ENCODE measurements around the gene MMP24OS.

Gene MMP24OS

DNA sequence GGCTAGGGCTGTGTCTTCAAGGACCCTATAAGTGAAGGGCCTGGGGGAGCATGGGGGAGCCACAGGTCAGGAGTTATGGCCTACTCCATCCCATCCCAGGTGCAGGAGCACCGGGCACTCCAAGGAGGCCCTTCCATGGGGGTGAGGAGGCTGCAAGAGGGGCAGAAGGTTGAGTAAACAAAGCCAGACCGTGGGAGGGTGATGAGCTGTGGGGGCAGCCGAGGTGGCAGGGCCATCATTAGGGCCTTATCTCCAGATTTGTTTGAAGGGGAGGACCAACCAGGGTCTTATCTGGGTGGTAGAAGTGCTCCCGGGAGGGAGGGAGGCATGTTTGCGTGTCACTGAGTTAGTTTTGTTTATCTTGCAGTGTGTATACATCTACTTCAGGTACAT is 16.4 kb upstream of the MMP24OS start:
- no peak for DNase-seq (ENCODE audit: extremely low read depth, low read depth)
- TF ChIP-seq, protein P1, sequence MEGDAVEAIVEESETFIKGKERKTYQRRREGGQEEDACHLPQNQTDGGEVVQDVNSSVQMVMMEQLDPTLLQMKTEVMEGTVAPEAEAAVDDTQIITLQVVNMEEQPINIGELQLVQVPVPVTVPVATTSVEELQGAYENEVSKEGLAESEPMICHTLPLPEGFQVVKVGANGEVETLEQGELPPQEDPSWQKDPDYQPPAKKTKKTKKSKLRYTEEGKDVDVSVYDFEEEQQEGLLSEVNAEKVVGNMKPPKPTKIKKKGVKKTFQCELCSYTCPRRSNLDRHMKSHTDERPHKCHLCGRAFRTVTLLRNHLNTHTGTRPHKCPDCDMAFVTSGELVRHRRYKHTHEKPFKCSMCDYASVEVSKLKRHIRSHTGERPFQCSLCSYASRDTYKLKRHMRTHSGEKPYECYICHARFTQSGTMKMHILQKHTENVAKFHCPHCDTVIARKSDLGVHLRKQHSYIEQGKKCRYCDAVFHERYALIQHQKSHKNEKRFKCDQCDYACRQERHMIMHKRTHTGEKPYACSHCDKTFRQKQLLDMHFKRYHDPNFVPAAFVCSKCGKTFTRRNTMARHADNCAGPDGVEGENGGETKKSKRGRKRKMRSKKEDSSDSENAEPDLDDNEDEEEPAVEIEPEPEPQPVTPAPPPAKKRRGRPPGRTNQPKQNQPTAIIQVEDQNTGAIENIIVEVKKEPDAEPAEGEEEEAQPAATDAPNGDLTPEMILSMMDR (IDR thresholded peaks at IDR 0.05; ENCODE audit: low read depth, low read length), result no peak

DNA sequence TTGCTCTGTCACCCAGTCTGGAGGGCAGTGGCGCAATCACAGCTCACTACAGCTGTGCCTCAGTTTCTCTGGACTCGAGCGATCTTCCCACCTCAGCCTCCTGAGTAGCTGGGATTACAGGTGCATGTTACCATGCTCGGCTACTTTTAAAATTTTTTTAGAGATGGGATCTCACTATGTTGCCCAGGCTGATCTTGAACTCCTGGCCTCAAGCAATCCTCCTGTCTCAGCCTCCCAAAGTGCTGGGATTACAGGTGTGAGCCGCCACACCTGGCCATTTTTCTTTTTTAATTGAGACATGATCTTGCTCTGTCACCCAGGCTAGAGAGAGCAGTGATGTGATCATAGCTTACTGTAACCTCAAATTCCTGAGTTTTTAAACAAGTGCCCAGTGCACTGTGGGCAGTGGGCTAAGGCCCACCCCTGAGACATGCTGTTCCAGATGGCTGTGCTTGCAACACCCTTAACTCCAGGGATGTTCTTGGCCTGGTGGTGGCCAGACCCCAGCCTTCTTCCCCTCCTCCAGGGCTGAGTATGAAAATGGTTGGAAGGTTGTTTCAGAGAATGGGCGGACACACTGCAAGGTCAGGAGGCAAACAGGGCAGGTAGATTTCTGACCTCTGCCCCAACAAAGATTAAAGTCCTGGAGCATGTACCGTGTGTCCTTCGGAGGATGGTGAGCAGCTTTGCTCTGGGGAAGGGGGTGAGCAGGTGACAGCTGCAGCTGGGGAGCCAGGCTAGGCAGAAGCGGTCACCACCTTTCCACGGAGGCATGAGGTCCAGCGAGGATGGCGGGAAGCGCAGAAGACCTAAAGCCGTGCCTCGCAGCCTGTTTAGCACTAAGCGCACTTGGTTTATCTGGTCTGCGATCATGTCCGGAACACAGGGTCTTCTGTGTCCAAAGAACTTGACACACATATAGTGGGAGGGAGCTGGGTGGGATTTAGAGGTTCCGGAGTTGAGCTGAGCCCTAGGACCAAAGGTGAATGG is 15.7 kb upstream of the MMP24OS start:
- no peak for DNase-seq (ENCODE audit: extremely low read depth, low read depth)
- TF ChIP-seq, protein P1 (IDR thresholded peaks at IDR 0.05; ENCODE audit: low read depth, low read length), result no peak

DNA sequence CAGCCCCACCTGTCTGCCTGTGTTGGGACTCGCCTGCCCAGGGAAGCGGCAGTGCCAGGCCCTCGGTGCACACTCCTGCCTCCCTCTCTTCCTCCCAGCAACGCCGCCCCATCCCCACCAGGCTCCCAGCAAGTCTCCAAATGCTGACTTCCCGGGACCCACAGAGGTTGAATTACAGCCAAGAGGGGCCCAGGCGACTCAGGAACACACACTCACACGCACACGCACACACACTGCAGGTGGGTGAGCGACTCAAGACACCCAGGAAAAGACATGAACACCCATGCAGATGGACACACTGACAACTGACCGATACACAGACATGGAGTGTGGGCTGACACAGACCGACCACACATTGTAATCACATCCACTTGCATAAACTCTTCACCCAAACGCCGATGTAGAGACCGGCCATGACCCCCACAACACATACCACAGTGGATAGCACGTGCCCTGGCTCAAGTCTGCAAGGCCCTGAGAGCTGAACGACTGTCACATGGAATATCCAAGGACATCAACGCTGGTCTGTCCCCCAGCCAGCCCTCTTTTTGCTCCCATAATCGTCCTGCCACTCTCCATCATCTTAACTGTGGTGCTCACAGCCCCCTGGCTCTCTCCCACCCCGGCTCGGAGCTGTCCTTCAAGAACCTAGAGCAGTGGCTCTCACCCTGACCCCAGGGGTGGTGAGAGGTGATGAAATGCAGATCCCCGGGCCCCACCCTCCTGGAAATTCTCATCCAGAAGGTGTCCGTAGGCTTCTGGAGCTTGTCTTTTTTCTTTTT is 14.8 kb upstream of the MMP24OS start:
- DNase-seq (ENCODE audit: extremely low read depth, low read depth), result no peak
- TF ChIP-seq, protein P1 (IDR thresholded peaks at IDR 0.05; ENCODE audit: low read depth, low read length), result no peak

DNA sequence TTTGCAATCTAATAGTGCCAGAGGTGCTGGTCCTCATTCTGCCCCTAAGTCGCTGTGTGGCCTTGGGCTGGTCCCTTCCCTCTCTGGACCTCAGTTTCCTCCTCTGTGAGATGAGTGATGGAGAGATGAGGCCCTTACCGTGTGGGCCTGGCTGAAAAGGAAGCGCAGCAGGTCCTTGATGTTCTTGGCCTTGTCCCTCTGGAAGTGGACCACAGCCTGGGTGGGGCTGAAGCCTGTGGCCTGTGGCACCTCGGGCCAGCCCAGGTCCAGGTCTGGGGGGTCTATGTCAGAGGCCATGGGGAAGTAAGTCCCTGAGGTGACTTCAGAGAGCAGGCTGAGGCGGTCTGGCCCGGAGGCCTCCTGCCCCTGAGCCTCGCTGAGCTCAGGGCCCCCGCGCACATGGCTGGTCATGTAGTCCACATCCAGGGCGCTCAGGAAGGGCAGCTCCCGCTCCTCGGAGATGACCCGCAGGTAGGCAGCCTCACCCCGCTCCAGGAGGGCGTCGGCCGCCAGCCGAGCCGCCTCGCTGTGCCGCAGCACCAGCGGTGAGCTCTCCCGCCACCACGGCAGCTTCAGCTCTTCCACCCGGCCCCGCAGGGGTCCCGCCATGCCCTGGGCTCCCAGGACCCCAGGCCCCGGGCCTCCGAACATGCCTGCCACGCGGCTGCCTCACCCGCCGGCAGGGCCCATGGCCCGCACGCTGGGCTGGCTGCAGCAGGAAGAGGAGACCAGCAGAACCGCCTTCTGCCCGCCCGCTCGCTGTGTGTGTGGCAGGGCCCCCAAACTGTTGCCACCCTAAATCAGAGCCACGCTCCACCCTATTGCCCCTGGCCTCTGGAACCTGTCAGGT is 14.0 kb upstream of the MMP24OS start, which contains the start of gene FAM83C:
Gene FAM83C, minus strand, starts transcription at position 772 of the 850 bp plus-strand sequence. Its CDS starts 121 bp downstream, at position 651.
- TF ChIP-seq, protein P1 (IDR thresholded peaks at IDR 0.05; ENCODE audit: low read depth, low read length), result no peak
- no peak for DNase-seq (ENCODE audit: extremely low read depth, low read depth)

DNA sequence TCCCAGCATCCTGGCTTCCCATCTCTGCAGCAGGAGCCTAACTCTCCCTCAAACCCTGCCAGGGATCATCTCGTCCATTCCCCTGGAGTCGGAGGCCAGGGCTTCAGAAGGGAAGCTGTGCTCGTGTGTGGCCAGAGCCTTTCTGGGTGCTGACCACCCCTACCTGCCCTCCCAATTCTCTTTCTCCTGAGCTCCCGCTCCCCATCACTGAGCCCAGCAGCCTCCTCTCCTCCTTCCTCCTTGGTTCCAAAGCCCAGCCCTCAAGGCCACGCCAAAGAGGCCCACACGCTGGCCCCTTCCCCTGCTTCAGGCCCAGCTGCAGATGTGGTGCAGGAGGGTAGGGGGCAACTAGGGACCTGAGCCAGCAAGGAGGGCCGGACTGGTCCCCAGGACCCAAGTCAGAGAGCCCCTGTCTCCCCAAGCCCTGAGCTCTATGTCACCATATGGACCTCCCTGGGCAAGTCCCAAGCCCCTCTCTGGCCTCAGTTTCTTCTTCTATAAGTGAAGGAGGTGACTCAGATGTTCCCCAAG is 13.0 kb upstream of the MMP24OS start:
- TF ChIP-seq, protein P1 (IDR thresholded peaks at IDR 0.05; ENCODE audit: low read depth, low read length), result no peak
- no peak for DNase-seq (ENCODE audit: extremely low read depth, low read depth)

DNA sequence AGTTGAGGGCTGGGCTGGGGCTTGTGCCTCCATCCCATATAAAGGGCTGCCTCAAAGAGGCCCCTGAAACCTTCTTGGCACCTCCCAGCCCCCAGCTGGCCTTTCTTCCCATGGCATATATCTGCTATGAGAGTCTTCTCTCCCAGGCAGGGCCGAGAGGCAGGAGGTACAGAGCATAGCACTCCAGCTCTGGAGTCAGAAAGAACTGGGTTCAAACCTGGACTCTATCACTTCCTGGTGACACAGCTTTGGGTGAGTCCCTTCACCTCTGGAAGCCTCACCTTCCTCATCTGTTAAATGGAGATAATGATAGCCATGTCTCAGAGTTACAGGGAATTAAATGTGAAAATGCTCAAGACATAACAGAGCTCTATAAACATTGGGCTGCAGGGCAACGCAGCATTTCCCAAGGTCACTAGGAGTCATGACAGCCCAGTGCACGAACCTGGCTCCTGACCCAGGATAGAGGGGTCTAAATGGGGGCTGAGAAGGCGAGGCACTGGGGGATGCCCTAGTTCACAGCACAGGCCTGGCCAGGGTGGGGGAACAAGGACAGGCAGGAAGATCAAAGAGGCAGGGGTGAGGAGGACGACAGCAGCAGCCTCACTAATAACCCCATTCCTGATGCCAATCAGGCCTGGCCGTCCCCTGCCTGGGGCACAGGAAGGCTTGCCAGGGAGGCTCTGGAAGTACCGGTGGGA is 12.4 kb upstream of the MMP24OS start:
- no peak for DNase-seq (ENCODE audit: extremely low read depth, low read depth)
- TF ChIP-seq, protein P1 (IDR thresholded peaks at IDR 0.05; ENCODE audit: low read depth, low read length), result no peak

All from AG09319 (cell line).